ENCODE results near the gene ZNF268.

DNA sequence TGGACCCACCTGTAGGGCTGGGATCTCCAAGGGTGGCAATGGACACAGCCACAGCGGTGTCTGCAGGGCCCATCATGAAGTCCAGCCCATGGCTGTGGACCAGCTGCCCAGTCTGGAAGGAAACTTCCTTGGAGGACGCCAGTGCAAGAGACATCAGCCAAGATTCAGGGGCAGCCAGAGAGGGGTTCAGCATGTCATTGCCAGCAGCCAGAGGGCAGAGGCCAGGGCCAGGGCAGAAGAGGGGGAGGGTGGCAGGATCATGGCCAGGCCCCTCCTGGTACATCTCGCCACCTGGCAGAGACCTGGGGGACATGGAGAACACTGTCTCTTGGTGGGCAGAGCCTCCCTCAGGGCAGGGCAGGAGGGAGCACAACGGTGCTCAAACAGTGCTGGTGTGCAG, 44.2 kb downstream of the ZNF268 start:
- TF ChIP-seq, protein P1, sequence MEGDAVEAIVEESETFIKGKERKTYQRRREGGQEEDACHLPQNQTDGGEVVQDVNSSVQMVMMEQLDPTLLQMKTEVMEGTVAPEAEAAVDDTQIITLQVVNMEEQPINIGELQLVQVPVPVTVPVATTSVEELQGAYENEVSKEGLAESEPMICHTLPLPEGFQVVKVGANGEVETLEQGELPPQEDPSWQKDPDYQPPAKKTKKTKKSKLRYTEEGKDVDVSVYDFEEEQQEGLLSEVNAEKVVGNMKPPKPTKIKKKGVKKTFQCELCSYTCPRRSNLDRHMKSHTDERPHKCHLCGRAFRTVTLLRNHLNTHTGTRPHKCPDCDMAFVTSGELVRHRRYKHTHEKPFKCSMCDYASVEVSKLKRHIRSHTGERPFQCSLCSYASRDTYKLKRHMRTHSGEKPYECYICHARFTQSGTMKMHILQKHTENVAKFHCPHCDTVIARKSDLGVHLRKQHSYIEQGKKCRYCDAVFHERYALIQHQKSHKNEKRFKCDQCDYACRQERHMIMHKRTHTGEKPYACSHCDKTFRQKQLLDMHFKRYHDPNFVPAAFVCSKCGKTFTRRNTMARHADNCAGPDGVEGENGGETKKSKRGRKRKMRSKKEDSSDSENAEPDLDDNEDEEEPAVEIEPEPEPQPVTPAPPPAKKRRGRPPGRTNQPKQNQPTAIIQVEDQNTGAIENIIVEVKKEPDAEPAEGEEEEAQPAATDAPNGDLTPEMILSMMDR (IDR thresholded peaks at IDR 0.05; ENCODE audit: control extremely low read depth in 1 of 3, insufficient read depth in 1 of 3, low read depth in 1 of 3, low read length in 3 of 3) = no peak
- TF ChIP-seq EP300 (IDR thresholded peaks at IDR 0.05; ENCODE audit: borderline replicate concordance in 1 of 2, low read depth in 2 of 2, low read length in 2 of 2) = no peak
- no peak for TF ChIP-seq CBX8 (IDR thresholded peaks at IDR 0.05; ENCODE audit: borderline replicate concordance, low read depth, low read length)
- TF ChIP-seq POLR2AphosphoS5 (IDR thresholded peaks at IDR 0.05; ENCODE audit: low read depth, low read length) = no peak
- no peak for TF ChIP-seq CBX5 (IDR thresholded peaks at IDR 0.05; ENCODE audit: low read depth, low read length)
- TF ChIP-seq POLR2A (IDR thresholded peaks at IDR 0.05; ENCODE audit: control extremely low read depth in 1 of 2, low read depth in 2 of 2, low read length in 2 of 2) = no peak
- TF ChIP-seq SIN3A (conservative IDR thresholded peaks at IDR 0.05 in 1 of 2, IDR thresholded peaks at IDR 0.05 in 1 of 2; ENCODE audit: low read depth in 1 of 2, low read length in 2 of 2) = no peak
- no peak for TF ChIP-seq TAF7 (optimal IDR thresholded peaks at IDR 0.05; ENCODE audit: borderline replicate concordance, low read depth, low read length)
- no peak for TF ChIP-seq POU5F1 (IDR thresholded peaks at IDR 0.05; ENCODE audit: low read depth, low read length)
- no peak for TF ChIP-seq GABPA (IDR thresholded peaks at IDR 0.05; ENCODE audit: borderline replicate concordance, insufficient read depth, low read length)
- TF ChIP-seq CREB1 (IDR thresholded peaks at IDR 0.05) = no peak
- TF ChIP-seq JUN (IDR thresholded peaks at IDR 0.05; ENCODE audit: low read depth, low read length) = no peak
- no peak for TF ChIP-seq SUZ12 (IDR thresholded peaks at IDR 0.05; ENCODE audit: low read length)
- no peak for TF ChIP-seq CHD1 (IDR thresholded peaks at IDR 0.05; ENCODE audit: low read depth, low read length)

All from H1 (cell line).